GM13977 (cell line): Measurements from ENCODE around the gene DYRK4.

ENCODE experiments used
- DNase-seq: peaks from one replicate; pipeline ENCODE4 v3.0.0; 2012; ENCODE audit warnings: low spot score
- in situ Hi-C: fragments of 300-500 bp; cut with MboI; formaldehyde crosslinking; loops from one replicate; pipeline ENCODE4 v1.12.0; 2022; ENCODE audit warnings: low sequenced_read_pairs, low pct_unique_long_range_greater_than_20kb, mixed read lengths, inconsistent platforms; ENCODE audit not compliant: unreplicated experiment
- TF ChIP-seq, protein P1 (sequence below): IDR thresholded peaks from 2 replicates; pipeline ENCODE4 v1.5.1; 2012; ENCODE audit warnings: mild to moderate bottlenecking, control low read depth; ENCODE audit not compliant: insufficient read depth; ENCODE audit errors: extremely low read depth, missing control alignments

The DYRK4 gene

DNA sequence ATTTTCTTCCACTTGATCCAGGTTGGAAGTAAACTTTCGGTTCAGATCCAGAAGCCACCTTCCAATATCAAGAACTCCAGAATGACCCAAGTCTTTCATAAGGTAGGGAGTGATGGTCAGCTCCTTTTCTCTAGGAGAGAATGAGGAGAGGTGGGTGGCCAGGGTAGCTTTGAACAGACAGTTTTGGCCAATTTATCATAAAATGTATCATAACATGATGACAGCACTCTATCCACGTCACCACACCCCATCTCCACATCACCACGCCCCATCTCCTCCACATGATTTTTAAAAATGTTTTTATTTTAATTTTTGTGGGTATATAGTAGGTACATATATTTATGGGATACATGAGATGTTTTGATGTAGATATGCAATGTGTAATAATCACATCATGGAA lies 26.9 kb downstream of the DYRK4 start:
- DNase-seq, result no peak
- in situ Hi-C loops, result no loop called here
- TF ChIP-seq, protein P1, sequence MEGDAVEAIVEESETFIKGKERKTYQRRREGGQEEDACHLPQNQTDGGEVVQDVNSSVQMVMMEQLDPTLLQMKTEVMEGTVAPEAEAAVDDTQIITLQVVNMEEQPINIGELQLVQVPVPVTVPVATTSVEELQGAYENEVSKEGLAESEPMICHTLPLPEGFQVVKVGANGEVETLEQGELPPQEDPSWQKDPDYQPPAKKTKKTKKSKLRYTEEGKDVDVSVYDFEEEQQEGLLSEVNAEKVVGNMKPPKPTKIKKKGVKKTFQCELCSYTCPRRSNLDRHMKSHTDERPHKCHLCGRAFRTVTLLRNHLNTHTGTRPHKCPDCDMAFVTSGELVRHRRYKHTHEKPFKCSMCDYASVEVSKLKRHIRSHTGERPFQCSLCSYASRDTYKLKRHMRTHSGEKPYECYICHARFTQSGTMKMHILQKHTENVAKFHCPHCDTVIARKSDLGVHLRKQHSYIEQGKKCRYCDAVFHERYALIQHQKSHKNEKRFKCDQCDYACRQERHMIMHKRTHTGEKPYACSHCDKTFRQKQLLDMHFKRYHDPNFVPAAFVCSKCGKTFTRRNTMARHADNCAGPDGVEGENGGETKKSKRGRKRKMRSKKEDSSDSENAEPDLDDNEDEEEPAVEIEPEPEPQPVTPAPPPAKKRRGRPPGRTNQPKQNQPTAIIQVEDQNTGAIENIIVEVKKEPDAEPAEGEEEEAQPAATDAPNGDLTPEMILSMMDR, result no peak

DNA sequence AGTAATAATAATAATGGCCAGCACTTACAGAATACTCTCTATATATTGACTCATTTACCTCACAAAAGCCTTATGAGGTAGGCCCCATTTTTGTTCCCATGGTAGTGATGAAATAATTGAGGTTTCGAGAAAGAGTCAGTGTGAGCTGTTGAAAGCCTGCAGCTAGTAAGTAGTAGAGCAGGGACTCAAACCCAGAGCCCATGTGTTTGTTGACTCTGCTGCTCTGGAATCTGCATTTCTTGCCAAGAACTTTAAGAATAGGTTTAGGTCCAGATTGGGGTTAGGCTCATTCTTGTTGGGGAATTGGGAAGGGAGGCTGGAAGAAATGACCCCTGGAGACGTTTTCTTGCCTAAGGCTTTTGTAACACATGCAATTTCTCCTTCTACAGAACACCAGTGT lies 27.9 kb downstream of the DYRK4 start:
- no peak for DNase-seq
- TF ChIP-seq, protein P1, result no peak
- in situ Hi-C loops, result no loop called here

DNA sequence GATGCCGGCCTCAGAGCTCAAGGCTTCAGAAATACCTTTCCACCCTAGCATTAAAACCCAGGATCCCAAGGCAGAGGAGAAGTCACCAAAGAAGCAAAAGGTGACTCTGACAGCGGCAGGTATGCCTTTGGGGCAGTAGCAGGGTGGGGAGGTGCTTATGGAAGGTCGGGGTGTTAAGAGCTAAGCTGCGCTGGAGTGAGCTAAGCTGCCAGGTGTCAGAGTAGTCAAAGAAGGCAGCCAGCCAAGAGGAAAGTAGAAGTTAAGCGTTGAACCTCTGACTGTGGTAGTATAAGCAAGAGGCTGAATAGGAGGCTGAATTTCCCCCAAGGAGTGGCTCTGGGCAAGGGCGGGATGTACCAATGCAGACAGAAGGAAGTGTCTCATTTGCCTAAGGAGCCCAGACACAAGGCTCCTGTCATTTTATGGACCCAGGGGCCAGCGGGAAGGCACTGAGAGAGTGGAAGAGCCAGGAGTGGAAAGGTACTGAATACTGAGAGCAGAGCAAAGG lies 29.2 kb downstream of the DYRK4 start:
- no peak for DNase-seq
- in situ Hi-C loops, result no loop called here
- TF ChIP-seq, protein P1, result no peak

DNA sequence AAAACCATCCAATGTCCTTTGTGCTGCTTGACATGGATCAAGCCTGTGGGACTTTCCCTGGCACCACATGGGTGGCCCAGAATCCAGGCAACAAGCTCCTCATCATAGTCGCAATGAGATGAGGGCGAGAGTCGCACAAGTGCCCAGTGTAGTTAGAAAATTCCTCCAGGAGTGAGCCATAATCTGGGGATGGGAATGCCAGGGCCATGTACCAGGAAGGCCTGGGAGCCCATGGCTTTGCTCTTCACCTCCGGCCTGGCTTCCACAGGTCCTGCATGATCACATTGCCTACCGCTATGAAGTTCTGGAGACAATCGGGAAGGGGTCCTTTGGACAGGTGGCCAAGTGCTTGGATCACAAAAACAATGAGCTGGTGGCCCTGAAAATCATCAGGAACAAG lies 33.9 kb downstream of the DYRK4 start:
- no peak for DNase-seq
- in situ Hi-C loops, result no loop called here
- TF ChIP-seq, protein P1, result no peak

DNA sequence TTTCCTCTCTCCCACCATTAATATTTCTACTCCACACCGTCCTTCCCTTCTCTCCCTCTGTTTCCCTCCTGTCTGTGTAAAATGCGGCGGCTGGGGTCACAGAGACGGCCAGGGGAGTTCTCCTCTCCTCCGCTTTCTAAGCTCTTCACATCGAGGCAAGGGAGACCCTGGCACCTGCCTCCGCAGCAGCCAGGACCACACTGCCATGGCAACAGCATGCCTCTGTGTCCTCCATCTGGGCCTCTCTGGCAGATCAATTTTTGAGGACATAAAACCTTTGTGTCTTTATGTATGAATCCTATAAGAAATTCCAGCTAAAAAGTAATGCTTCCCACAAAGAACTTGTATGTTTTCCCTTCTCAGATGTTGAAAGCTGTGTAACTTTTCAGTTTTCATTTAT lies 41.4 kb downstream of the DYRK4 start:
- TF ChIP-seq, protein P1, result no peak
- in situ Hi-C loops, result no loop called here
- DNase-seq, result no peak

DNA sequence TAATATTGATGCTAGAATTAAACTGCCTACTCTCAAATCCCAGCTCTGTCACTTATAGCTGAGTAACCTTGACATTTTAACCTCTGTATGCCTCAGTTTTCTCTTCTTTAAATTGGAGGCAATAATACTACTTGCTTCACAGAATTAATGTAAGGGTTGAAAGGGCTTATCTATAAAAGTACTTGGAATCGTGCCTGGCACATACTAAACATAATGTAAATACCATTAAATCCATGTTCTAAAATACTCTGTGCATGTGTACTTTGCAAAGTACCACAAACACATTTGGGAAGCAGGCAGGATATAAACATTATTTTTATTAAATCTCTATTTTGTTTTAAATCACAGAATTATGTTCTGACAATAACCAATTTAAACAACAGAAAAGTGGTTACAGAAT lies 41.9 kb downstream of the DYRK4 start:
- in situ Hi-C loops, result no loop called here
- TF ChIP-seq, protein P1, result no peak
- DNase-seq, result no peak
